GM12801 (cell line): Measurements from ENCODE around the gene PCYT2.

ENCODE experiments used
- TF ChIP-seq, protein P1 (sequence below): IDR thresholded peaks from one replicate; pipeline ENCODE4 v1.5.1; 2011; ENCODE audit warnings: control low read depth; ENCODE audit not compliant: insufficient read length; ENCODE audit errors: extremely low read depth

The PCYT2 gene

DNA sequence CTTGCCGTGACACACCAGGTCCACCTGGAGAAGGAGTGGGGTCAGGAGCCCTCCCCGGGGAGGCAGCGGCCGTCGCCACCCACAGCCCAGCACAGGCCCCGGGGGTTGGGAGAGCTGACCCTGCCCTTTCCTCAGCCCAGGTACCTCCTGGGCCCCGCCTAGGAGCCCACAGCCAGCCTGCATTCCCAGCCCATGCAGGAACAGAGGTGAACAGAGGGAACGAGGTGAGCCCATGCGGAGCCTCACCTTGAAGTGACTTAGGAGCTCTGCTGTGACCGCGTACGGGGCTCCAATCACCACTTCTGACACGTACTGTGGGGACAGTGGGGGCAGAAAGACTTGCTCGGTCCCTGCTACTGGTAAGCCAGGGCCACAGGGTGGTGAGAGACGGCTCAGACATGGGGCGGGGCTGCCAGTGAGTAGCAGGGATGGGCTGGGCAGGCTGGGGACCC, 5.7 kb downstream of the PCYT2 start:
- TF ChIP-seq, protein P1, sequence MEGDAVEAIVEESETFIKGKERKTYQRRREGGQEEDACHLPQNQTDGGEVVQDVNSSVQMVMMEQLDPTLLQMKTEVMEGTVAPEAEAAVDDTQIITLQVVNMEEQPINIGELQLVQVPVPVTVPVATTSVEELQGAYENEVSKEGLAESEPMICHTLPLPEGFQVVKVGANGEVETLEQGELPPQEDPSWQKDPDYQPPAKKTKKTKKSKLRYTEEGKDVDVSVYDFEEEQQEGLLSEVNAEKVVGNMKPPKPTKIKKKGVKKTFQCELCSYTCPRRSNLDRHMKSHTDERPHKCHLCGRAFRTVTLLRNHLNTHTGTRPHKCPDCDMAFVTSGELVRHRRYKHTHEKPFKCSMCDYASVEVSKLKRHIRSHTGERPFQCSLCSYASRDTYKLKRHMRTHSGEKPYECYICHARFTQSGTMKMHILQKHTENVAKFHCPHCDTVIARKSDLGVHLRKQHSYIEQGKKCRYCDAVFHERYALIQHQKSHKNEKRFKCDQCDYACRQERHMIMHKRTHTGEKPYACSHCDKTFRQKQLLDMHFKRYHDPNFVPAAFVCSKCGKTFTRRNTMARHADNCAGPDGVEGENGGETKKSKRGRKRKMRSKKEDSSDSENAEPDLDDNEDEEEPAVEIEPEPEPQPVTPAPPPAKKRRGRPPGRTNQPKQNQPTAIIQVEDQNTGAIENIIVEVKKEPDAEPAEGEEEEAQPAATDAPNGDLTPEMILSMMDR = no peak

DNA sequence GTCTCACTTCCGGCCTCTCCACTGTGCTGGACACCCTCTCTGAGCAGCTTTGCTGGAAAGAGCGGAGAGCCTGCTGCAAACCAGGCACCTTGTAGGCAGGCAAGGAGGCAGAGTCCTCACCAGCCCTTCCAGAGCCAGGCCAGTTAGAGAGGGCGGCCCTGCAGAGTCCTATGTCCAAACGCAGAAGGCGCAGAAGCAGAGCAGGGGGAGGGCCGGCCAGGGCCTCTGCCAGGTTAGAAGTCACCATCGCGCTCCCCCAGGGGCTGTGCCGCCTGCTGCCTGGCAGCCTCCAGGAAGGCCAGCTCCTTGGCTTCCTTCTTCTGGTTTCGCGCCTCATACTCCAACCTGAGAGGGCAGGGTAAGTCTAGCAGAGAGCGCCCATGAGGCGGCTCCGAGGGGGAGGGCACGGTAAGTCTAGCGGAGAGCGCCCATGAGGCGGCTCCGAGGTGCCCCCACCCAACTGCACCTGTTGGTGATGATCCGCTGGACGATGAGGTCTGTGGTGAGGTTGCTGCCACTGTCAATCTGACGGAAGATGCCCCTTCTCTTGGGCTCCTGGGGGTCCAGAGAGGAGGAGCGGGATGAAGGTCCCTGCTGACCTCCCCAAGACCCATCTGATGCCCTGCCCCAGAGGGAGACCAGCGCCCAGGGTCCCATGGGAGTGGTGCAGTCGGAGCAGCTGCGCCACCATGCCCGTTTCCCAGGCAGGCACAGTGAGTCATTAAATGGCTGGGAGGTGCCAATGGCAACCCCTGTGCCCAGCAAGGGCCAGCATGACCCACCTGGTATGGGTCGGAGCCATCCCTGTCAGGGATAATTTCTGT, 6.4 kb downstream of the PCYT2 start:
- TF ChIP-seq, protein P1 = no peak

DNA sequence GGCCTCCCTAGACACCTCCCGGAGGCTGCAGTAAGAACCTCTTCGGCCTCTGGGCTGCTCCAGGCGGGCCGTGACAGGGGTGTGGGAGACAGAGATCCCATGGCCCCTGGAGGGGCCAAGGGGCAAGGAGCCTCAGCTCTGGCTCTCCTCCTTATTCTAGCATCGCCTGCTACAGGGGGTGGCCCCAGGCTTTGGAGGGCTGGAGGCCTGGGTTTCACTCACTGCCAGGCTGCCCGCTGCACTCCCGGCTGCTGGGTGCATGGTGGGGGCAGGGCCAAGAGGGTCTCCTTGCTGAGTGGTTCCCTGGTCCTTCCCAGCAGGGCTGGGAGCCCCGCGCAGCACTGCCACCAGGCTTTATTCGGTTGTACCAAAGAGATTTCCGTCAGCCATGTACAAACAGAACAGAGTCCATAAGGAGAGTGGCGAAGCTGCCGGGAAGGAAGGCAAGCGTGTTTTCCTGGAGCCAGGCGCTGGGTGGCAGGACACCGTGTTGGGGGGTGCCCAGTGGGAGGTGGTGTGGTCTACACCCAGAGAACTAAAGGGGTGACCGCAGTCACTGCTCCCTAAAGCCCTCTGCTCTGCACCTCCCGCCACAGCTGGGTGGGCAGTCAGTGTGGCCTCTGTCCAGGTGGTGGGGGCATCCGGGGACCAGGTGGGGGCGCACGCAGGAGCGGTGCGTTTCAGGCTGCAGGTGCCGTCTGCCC, 7.2 kb downstream of the PCYT2 start:
- TF ChIP-seq, protein P1 = no peak

DNA sequence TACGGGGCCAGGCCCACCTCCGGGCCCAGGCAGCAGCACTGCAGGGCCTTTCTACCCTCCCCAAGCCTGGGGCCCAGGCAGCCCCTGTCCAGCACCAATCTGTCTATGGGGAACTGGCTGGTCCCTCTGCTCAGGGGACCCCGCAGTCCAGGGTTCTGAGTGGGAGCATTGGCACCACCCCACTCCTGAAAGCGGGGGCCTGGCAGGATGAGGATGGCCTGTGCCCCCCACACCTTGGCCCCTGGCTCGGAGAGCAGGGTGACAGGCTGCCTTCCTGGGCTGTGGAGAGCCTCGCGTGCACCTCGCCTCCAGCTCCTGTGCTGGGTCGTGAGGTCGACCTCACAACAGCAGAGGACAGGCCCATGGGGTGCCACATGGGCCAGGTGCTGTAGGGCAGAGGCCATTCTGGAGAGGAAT, 7.8 kb downstream of the PCYT2 start:
- TF ChIP-seq, protein P1 = no peak

DNA sequence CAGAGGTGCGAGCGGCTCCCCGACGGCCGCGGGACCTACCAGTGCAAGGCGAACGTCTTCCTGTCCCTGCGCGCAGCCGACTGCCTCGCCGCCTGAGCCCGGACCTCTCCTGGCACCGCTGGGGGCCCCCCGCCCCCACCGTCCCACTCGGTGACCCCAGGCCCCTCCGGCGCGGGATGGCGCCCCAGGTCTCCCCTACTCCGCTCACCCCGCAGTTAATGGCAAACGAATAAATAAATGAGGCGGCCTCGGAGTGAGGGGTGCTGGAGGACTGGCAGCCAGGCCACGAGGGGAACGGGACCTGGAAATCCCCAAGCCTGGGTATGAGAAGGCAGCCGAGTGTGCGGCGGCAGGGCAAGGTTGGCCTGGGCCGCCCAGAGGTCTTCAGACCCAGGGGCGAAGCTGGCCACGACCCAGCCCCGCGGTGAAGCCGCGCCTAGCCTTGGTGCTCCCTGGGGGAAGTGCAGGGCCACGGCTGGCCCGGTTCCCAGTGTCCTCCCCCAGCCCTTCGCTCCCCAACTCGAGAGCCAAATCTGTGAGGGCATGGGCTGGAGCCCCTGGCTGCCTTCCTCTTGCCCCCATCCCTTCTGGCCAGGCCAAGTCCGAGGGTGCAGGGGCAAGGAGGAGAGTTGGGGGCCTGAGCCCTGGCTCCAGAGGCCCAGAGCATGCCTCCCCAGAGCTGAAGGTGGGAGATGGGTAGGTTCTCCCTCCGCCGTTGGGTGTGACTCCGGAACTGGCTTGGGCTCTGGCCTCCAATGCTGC, 8.4 kb downstream of the PCYT2 start:
- TF ChIP-seq, protein P1 = no peak

DNA sequence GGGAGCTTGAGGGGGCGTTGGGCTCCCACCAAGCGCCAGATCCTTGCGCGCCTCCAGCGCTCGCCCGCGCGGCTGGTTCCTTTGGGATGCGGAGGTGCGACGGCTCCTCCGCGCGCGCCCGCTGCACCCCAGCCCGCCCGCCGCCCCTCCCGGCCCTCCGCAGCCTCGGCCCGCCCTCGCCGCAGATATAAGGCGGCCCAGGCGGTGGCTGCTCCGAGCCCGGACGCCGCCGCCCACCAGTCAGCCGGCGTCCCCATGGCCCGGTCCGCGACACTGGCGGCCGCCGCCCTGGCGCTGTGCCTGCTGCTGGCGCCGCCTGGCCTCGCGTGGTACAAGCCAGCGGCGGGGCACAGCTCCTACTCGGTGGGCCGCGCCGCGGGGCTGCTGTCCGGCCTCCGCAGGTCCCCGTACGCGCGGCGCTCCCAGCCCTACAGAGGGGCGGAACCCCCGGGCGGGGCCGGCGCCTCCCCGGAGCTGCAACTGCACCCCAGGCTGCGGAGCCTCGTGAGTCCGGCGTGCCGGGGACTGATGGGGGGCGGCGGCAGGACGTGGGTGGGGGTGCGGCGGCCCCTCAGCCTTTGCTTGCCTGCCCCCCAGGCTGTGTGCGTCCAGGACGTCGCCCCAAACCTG, 9.1 kb downstream of the PCYT2 start, which contains the start of gene NPB:
Gene NPB (plus strand): TSS at position 216 of the 630 bp plus-strand sequence. CDS start 40 bp downstream, at position 256.
- TF ChIP-seq, protein P1 = no peak
